Hematopoietic multipotent progenitor cell treated with erythropoietin and hydrocortisone succinate and interleukin-3 and kit ligand, for 15 days (in vitro differentiated cells): ENCODE results near the gene ME3.
"Not testable (repeated sequence)": the region's sequence is repeated elsewhere in the genome, so short reads cannot be mapped to it uniquely, and the experiment has no call there.

Source experiments
- DNase-seq: peaks from one replicate; pipeline ENCODE4 v3.0.0-alpha.2; 2015; ENCODE audit warnings: low spot score

Gene ME3

DNA sequence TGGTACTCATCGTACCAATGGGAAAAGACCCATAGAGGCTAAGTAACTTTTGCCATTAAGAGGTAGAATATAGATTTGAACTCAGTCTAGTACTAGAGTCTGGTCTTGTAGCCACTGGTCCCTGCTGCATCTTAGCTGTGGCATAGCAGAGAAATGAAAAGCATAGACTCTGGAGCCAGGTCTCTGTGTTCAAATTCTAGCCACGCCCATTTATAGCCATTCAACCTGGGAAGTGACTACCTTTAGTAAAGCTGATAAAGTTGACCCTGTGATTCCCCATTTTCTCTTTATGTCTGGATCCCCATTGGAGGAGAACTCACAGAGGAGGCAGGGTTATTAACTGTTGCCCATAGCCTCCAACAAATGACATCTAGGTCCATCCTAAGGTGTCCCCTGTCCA lies 113.6 kb downstream of the ME3 start:
- DNase-seq: no peak

DNA sequence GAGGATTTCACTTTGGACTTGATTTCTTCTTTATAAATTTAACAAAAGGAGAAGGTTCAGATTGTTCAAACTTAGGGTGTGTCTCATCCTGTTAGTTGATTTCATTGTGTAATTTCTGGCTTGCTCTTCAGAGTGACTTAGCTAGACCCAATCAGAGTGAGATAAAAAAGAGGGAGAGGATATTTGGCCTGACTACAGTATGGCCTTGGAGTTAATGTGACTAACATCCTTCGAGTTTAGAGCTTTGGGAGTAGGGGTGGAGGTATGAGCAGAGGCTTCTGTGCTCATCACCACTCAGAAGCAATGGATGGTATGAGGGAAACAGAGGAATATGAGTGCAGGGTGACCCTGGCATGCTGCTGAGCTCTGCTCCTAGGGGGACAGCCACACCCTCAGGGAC lies 114.2 kb downstream of the ME3 start:
- DNase-seq: no peak

DNA sequence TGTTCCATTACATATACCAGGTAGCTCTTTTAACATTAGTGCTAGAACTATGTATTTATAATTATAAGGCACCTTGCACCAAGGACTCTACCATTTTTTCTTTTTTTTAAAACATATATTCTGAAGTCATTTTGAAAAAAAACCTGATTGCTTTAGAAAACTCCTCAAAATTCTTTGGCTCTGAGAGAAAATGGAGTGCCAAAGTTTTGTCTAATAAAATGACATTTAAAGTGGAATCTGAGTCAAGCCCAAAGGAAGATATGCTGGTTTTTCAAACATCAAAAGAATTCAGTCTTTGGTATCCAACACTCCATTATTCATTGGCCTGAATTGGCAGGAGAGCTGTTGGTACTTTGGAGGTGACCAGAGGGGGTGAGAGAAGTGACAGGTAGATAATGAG lies 116.5 kb downstream of the ME3 start:
- DNase-seq: no peak

DNA sequence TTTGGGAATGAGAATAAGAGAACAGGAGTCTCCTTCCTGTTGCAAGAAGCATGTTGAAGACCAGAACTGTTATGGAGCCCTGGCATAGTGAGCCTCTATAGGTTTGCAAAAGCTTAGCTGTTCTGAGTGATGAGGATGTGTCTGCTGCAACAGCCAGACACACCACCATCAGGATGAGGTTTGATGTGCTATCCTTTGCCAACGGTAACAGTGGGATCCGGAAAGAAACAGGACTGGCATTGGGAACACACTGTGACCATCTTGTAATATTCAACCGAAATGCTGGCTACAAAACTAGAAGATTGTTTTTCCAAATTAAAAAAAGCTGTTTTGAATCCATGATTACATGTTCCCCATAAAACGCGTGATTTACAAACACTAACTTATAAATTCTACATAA lies 117.0 kb downstream of the ME3 start:
- no peak for DNase-seq

DNA sequence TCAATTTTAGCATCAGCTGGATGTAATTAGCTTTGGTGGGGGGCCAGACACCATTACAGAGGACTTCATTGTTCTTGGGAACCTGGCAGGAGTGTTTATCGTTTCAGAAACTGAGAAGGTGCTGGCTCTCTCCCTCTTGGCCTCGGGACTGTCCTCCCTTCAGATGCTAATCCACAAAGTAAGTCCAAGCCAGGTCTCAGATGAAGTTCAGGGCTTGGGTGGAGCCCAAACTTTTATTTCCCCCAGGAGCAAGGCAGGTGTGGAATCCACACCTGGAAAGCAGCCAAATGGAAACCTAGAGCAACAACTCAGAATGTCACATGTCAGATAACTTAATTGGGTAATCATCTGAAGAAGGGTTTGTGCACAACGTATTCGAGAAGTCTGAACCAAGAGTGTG lies 119.2 kb downstream of the ME3 start:
- no peak for DNase-seq

DNA sequence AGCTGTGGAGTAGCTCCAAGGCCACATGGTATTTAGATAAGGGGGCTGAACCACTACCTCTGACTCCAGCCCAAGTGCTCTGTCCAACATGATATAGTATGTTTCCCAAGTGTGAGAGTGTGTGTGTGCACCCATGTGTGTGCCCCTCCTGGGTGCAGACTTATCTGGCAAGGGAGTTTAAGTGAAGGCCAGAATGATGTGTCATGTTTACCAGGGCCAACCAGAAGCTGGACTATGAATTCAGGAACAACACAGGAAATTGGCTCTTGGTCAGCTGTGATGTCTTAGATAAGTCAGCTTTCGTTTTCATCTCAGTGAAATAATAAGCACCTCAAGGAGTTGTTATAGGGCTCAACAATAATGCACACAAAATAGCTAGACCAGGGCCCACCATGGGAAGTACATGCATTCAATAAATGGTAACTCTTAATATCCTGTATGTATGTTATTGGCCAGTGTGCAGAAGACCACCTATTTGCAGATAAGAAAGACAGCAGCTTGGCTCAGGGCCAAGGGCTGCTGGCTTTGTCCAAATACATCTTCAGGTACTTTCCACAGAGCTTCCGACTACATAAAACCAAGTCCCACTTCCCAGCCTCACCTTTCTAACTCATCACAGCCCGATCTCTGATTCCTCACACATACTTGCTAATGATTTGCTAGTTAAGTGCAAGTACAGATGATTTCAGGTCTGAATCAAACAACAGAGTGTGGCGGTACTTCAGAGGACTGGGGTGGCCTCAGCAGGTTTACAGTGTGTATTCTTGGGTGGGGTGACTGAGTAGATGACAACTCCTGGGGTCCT lies 120.9 kb downstream of the ME3 start:
- DNase-seq: no peak

DNA sequence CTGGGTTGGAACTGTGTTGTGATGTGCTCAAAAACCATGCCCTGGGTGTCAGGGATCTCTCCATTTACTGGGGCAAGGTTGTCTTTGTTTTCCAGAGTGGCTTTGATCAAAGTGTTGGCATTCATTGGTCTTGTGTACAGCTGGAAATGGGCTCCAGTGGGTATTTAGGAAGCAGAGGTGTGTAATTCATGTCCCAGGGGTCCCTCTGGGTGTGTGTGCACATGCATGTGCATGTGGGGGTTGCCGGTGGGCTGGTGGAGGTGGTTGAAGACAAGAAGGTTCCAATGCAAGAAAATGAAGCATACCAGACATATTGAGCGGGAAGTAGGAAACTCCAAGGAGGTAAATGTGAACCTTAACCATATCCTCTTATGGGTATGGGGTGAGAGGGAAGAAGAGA lies 121.7 kb downstream of the ME3 start:
- DNase-seq: no peak

DNA sequence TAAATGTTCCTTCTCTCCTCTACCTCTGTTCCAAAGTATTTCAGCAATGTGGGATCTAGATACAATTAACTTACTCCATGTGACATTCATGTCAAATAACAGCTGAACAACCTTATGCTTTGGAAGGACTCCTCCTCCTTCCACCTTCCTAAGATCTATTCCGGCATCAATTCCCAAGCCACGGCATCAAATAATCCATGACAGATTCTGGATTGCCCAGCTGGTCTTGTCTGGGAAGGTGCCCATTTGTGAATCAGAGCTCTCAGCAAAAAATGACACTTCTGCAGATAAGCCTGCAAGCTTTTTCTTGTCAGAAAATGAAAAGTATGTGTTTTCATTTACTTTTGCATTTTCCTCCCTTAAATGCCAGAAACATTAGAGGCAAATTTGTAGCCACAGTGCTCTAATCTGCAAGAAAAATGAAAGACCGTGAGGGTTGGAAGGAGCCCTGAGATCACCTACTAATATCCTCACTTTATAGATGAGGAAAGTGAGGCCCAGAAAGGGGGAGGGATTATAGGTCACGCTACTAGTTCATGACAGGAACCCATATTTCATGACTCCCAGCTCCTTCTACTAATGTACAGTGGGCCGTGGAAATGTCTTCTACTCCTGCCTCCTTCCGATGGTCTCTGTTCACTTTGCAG lies 124.0 kb downstream of the ME3 start:
- no peak for DNase-seq

DNA sequence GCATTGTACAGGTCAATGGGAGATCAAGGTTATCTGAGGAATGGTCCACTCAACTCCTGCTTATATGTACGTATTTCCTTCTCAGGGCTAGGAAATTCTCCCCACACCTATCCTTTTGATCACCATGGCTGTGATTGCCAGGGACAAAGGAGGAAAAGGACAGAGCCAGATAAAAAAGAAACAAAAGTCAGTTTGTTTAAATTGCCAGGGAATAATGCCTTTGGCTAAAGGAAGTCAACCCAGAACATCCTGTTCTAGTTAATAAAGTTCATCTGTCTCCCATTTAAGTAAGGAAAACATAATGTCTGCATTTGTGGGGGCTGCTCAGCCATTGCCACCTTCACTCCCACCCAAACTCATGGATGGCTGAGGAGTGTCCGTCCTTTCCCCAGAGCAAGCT lies 124.7 kb downstream of the ME3 start:
- DNase-seq: no peak

DNA sequence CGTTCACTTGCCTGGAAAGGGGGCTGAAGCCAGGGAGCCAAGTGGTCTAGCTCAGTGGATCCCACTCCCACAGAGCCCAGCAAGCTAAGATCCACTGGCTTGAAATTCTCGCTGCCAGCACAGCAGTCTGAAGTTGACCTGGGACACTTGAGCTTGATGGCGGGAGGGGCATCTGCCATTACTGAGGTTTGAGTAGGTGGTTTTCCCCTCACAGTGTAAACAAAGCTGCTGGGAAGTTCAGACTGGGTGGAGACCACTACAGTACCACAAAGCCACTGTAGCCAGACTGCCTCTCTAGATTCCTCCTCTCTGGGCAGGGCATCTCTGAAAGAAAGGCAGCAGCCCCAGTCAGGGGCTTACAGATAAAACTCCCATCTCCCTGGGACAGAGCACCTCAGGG lies 131.1 kb downstream of the ME3 start:
- not testable (repeated sequence) for DNase-seq

DNA sequence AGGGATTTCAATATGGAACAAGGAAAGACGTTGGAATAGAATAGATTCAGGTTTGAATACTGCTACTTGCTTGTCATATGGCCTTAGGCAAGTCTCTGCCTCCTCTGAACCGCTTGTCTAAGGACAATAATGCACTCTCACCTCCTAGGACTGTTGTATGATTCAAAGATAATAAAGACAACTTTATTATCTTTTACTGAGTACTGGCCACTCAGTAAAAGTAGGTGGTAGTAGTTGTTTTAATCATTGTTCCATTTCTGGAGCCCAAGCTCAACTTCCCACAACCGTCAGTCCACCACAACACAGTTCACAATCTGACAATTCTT lies 134.2 kb downstream of the ME3 start:
- DNase-seq: no peak

DNA sequence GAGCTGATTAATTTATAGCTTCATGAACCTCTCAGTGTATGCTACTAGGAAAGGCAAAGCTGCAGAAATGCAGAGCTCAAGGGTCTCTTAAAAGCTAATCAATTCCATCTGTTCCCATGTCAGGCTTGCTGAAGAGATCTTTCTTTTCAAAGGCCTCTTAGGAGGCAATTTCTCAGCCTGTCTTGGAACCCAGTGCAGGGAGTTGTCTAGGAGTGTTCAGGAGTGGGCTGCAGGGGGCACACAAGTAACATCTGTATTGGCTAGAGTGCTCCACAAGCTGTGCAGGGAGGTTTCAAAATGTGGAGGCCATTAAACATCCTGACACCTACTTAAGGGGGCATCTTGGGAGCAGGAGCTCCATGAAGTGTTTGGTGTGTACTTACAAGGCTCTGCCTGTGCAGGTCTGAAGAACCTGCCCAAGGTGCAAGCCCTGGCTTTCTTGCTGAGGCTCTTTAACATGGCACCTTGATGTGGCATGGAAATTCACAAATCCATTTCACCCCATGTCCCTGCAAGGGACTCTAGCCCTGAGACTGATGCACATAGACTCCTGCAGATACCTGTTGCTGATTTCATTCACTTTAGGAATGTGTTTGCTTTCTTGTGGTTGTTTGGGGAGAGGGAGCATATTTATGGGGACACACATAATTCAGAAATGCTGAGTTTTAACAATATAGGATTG lies 134.7 kb downstream of the ME3 start:
- DNase-seq: no peak

DNA sequence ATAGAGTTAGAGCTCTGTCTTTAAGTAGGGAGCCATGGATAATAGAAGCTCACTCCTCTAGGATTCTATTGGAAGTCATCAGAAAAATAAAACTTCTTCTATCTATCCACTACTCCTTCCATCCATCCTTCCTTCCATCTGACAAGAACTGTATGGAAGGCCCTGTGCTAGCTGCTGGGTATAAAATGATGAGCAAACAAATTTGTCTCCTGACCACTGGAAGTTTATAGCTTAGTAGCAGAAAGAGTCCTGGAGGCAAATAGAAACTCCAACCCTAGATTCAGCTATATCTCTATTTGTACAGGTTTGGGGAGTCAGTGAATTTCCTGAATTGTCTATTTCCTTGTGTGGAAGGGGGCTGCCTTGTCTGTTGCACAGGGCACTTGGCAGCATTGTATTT lies 136.6 kb downstream of the ME3 start:
- DNase-seq: no peak

DNA sequence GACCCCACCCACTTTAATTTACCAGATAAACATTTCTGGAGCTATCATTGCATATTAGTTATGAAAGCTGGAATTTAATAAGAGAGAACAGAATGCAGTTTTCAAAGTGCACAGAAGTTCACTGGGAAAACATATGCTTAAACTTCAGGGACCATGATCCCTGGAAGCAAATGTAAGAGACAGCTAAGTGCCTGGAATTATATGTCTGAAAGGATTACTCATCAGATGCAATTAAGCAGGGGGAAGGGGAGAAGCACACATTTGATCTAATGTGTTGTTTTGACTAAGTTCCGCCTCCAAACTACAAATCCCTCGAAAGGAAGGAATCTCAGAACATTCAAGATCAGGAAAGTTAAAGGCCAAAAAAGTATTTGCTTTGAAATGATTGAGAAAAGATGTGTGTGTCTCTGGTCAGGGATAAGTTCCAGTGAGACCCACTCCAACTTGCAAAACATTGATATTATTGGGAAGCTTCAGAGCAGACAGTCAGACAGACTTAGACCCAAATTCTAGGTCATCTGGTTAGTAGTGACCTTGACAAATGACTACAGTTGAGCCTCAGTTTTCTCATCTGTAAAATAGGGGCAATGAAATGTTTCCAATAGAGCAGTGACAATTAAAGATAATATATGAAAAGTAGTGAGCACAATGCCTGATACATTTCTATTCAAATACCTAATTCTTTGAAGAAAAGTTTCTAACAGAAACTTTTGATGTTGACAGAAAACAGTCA lies 147.6 kb downstream of the ME3 start:
- no peak for DNase-seq

DNA sequence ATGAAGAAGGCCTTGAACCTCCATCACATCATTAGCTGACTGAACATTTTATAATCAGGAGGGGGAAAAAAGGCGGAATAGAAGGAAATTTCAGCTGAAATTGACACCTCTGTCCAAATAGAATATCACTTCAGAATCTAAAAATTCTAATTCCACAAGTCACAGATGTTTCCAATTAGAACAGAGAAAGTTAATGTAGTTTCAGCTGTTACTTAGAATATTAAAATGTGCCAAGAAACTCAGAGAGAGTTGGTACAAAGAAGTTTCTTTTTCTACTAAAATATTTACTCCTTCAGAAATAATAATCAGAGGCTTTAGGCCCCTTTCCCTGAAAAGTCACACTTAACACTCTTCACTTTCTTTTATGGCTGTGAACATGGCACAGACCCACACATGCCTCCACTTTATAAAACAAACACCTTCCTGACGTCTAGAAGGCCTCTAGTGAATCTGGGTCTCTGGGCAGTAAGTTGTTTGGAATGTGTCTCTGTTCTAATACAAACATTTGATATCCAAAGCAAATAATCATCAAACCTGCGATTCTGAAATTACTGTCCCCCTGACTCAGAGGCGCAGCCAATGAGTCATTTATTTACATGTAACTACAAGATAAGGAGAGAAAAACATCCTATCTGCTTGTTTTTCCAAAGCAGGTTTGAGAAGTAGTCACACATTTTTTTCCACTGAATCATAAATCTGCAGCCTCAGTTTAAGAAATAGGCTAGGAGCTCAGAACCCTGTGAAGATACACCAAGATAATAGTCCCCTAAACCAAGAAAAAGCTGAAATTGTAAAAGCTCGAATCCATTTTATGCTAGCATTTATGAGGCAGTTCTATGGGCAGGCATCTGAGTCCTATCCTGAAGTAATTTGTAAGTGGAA lies 148.4 kb downstream of the ME3 start:
- DNase-seq: no peak

DNA sequence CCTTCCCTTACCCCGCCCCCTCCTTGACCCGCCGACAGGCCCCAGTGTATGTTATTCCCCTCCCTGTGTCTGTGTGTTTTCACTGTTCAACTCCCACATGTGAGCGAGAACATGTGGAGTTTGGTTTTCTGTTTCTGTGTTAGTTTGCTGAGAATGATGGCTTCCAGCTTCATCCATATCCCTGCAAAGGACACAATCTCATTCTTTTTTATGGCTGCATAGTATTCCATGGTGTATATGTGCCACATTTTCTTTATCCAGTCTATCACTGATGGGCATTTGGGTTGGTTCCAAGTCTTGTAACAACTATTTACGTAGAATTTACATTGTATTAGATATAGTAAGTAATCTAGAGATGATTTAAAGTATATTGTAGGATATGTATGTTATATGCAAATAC lies 149.9 kb downstream of the ME3 start:
- not testable (repeated sequence) for DNase-seq

DNA sequence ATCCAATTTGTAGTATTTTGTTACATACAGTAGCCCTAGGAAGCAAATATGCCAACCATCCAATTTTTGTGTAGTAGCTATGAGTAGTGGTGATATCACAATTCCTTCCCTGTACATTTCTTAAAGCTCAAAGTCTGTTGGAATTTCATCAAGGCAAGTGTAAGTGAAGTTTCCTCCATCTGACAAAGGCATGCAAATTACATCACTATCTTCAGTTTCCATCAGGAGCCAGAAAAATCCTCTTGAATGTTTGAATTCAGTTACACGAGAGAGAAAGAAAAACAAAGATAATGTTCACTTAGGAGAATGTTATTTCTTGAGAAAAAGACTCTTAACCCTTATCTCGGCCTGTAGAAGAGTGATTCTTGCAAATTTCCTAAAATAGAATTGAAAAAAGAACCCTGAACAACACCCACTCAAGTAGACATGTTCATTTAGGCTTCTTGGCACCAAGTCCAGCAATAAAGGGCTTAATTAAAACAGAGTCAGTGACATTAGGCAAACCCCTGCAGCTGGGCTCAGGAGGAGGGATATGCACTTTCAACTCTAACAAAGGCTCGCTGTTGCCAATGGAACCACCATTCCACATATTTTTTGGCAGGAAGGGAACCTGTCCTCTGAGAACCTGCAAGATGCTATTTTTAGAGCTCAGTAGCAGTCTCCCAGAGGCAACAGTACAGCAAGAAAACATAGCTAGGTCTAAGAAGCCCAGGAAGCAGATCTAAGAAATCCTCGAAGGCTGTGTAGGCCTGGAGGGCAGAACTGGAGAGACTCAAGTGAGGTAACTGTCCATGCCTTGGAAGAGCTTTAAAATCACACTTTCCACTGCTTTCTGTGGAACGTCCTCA lies 153.1 kb downstream of the ME3 start:
- no peak for DNase-seq

DNA sequence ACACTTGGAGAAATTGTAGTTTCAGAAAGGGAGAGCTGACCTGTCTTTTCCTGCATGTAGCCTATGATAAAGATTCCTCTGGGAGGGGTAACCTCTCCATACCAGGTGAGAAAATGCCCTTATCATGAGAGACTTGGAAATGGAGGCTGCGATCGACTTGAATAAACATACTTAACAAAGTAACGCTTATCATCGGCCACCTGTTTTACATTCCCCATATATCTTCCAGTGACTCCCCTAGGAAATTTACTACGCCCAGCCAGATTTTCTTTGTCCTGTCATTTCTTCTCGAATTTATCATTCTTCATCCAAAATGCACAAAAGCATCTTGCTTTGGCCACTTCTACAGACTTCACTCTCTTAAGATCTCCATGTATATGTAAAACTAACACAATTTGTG lies 154.2 kb downstream of the ME3 start:
- DNase-seq: no peak

DNA sequence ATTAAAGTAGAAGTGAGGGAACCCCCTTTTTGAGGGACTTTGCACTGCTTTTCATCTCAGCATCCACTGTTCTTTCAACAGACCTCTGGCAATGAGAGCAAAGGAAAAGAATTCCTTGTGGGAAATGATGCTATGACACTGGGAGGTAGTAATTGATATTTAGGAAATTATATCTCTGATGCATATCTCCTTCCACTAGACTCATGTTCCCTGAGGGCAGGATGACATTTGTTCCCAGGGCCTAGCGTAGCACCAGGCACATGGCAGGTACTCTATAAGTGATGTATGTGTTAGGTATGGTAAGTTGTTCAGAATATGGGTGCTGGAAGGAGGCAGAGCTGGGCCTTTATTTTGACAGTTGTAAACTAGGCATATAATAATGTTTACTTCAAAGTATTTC lies 154.9 kb downstream of the ME3 start:
- no peak for DNase-seq

DNA sequence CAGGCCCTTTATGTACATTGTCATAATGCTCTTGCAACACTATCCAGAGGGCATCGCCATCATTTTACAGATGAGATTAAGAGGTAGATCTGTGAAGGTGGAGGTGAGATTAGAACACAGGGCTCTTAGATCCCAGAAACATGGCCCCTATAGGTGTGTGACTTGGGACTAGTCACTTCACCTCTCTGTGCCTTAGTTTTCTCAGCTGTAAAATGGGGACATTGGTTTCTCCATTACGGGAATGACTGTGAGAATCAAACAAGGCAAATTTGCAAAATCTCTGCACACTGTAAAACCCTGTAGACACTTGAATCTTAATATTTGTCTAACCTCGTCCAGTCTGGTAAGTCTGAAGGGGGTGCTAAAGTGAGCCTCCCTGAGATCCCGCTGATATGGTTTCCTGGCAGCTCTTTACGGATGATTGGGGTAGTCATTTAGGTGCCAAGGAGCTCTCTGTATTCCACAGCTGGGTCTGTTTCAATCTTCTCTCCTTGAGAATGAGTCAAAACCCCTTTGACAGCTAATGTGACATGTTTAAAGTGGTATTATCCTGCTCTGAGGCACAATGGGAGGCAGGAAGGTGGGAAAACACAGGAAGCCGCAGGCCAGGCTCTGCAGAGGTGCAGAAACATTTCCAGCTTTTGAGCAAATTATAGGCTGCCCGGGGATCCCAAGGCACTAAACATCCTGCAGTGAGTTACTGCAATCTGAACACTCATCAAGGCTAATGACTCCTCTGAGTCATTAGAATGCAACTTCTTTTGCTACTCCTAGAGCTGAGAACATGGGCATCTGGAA lies 156.9 kb downstream of the ME3 start:
- DNase-seq: no peak
